Left renal pelvis (tissue), 4 donors: ENCODE results near the gene FXYD1. TPM values are rescaled to one million over a fixed set of nuclear protein-coding genes. Genes with fewer than 3 reads are reported as not detected.

Source experiments
- DNase-seq, 4 donors: peaks; one replicate each; pipeline ENCODE4 v3.0.0-alpha.2; 2013; ENCODE audit warnings: low read depth in 4 of 4, low spot score in 3 of 4
- polyA plus RNA-seq, 4 donors: library from polyadenylated mRNA; unstranded; fragments of 120-200 nt; gene quantifications; one replicate each; pipeline ENCODE4 v1.2.1, GENCODE V29; 2013; ENCODE audit not compliant: insufficient read length in 4 of 4

The FXYD1 gene
- polyA plus RNA-seq, 4 donors = 22.3 to 73.8 (median 27.2) TPM

DNA sequence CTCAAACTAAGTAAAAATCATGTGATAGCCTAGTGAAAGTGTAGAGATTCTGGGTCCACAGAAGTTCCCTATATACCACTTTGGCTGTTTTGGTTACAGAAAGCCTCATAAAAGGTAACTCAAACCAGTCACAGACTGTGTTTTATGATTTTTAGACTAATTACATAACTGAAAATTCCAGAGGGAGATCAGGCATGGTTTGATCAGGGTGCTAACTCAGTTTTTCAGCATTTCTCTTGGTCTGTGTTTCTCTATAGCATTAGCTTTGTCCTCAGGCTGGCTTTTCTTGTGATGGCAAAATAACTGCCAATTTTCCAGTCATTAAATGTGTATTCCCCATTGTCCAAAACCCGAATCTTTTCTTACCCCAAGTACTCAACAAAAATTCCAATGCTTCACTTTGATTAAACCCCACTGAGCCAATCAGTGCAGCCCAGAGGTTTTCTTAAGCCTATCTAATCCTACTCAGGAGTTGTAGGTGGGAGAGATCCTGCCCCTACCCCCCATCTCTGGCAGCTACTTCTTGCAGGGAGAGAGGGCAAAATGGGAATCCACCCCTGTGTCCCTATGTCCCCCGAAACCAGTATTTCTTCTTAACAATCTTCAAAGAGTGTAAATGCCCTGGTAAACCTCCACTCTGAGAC lies 31.6 kb upstream of the FXYD1 start:
- no peak for DNase-seq

DNA sequence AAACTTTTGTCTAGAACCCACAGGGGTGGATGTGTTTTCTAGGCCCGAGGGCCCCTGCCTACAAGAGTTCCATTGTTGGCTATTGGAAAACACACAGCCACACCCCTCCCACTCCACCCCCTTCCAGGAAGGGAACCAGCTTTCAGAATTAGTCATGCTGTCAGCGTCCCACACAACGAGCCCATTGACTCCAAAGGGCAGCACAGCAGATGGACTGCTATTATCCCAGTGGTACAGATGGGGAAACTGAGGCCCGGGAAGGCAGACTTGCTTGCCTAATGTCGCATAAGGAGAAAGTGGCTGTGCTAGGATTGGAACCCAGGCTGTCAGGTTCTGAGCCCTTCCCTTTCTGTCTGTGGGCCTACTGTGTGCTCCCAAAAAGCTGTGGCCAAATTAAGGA lies 31.1 kb upstream of the FXYD1 start:
- DNase-seq = no peak

DNA sequence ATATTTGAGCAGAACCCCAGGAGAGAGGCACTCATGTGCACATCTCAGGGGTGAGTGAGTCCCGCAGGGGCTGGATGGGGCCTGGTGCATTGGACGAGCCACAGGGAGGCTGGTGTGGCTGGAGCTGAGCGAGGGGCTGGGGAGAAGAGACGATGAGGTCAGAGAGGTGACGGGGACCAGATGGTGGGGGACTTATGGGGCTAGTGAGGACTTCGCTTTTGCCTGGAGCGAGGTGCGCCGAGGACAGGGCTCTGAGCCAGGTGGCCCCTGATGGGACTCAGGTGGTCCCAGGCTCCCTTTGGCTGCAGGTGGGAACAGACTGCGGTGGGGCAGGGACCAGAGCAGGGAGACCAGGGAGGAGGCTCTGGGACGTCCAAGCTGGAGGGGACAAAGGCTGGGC lies 29.9 kb upstream of the FXYD1 start:
- no peak for DNase-seq

DNA sequence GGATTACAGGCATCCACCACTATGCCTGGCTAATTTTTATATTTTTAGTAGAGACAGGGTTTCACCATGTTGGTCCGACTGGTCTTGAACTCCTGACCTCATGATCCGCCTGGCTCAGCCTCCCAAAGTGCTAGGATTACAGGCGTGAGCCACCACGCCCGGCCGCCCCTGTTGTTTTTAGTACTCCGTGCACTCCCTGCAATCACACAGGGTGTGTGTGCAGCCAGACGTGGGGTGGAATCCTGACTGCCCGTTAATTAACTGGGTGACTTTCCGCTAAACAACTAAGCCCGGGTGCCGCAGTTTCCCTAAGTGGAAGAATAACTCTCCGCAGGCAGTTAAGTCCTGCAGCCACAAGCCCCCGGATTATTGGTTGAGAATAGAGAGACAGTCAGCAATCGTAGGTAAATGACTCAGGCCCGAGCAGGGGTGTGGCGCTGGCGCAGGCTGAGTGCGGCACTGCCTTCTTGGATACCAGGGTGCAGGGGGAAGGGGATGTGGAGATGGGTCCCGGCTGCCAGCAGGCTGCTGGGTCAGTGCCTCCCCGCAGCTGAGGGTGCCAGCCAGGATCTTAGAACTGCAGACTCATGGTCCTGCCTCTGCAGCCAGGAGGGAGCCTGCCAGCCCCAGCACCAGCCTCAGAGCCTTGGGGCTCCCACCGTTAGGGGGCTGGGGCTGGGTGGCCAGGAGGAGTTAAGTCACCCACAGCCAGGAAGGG lies 29.1 kb upstream of the FXYD1 start:
- DNase-seq = no peak

DNA sequence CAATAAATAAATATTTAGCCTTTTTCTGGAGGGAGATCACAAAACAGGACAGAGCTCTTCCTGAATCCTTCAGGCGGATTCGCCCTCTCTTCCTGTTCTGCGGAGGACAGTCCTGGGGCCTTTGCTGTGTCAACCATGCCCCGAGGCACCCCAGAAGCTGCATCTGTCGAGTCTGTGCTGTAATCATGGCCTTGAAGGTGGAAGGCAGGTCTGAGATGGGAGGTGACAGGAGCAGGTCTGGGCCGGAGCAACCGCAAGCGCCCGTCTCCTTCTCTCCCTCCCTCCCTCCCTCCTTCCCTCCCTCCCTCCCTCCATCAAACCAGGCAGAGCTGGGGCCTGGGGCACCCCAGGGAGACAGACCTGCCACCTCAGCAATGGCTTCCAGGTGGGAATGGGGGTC lies 27.6 kb upstream of the FXYD1 start:
- DNase-seq = no peak

DNA sequence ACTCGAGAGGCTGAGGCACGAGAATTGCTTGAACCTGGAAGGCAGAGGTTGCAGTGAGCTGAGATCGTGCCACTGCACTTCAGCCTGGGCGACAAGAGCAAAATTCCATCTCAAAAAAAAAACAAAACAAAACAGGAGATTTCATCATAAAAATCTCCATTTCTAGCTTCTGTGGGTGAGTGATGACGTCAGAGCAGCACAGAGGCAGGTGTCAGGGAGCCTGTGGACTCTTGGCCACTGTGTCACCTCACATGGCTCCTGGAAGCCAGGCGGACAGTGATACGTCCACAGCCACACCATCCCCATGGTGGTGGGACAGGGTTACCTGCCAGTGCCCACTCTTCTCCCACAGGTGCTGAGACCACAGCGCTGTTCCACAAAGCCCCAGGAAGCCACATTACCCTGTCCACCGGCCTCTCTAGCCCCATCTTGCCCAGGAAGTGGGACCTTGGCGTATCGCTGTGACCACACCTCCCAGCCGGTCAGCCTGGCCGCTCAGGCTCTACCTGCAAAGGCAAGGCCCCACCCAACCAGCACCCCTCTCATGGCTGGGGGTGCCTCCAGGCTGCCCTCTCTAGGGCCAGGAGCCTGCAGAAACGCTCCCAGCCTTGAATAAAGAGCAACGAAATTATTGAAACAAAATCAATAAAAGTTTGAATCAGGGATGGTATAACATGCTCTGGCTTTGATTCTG lies 25.5 kb upstream of the FXYD1 start:
- no peak for DNase-seq

DNA sequence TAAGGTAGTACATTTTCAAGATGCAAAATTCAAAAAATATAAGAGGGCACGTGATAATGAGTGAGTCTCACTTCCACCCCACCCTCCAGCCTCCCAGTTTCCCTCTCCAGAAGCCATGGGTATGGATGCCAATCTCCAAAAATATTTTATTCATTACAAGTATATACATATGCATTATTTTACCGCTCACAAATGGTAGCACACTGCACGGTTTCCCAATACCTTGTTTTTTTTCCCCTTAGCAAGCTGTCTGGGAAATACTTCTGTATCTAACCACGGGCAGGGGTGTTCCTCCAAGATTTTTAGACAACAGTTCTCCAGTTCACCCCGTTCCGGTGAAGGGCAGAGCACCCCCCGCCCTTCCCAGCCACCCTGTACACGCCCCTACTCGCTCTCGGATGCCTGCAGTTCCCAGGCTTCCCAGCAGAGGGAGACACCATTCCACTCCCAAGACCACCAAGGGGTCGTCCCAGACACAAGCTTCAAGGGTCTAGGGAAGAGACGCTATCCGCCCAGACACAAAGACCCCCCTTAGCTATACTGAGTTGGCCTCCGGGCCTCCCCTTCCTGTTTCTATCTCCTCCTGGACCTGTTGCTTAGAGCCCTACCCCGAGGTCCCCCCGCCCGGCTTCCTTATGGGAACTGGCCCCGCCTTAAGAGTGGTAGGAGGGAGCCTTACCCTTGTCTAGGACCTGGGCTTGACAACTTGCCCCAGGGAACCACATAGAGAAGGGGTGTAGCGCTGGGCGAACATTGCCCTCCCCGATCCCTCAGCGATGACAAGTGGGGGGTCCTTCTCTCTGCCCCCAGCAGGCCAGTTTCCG lies 24.1 kb upstream of the FXYD1 start:
- peak; percentile 53 to 68 (median 65) for DNase-seq

DNA sequence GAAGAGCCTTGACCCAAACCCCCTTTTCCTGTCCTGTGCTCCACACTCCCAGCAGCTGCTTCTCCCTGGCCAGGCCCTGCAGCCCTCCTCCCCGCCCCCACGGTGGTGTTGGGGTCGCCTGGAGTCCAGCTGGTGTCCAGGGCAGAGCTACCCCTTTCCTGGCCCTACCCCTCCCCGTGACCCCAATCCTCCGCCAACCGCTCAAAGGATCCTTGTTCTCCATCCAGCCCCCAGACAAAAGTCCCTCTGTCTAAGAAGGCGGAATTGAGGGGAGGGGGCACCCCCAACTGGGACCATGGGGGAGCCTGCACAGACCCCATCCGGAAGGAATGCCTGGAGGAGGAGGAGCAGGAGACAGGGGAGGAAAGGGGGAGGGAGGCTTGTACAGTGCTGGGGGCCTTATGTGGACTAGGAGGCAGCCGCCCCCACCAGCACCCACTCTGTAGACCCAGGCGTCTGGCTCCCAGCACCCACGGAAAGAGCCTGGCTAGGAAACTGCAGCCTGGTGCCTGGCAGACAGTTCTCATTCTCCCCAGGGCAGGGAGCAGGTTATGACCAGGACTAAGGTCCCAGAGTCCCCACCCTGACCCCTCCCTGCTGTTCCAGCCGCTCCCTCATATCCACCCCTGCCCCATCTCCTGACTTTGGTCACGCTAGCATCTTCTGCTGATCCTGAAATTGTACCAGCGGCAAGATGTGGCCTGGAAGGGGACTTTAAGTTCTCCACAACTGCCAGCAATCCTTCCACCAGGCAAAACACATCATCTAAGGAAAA lies 23.3 kb upstream of the FXYD1 start, which contains the start of gene FXYD3:
FXYD3 (plus strand) TSS at position 647 of the 775 bp plus-strand sequence. CDS start 3,554 bp downstream, outside the sequence.
- DNase-seq = no peak

DNA sequence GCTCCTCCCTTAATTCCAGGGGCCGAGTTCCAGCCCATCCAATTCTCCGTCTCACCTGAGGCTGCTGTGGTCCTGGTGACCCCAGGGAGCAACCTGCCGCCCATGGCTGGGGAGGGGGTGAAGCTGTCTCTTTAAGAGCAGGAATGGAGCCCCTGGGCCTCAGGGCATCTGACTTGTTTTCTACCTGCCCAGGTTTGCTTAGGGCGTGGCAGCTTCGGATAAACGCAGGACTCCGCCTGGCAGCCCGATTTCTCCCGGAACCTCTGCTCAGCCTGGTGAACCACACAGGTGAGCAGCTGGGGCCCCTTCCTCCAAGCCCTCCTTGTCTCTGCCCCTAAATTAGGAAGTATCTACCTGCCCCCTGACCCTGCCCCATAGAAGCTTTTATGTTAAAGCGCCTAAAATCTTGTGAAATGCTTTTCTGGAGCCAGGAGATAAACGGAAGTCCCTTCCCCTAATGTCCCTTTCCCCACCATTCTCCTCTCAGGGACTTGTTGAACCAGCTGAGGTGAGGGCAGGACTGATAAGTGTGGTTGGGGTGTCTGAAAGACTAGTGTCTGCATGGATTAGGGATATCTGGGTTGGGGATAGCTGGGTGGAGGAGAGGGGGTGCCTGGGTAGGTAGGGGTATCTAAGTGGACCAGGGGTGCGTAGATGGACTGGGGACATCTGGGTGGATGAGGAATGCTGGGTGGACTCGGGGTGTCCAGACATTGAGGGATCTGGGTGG lies 22.4 kb upstream of the FXYD1 start:
- no peak for DNase-seq

DNA sequence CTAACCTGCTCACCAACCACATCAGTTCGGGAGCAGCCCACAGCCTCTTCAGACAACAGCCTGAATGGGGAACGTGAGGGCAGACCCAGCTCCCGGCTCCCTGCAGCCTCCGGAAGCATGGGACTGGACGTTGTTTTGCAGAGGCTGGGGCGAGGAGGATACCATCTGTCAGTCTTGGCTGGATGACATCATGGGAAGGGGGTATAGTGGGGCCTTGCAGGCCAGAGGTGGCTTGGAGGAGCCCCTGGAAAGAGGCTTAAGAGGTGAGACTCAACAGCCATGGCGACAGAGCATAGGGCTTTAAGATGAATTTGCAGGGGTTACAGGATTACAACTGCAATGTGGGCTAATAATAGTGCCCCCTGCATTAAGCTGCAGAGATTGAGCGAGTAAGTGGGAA lies 21.5 kb upstream of the FXYD1 start:
- DNase-seq = no peak

DNA sequence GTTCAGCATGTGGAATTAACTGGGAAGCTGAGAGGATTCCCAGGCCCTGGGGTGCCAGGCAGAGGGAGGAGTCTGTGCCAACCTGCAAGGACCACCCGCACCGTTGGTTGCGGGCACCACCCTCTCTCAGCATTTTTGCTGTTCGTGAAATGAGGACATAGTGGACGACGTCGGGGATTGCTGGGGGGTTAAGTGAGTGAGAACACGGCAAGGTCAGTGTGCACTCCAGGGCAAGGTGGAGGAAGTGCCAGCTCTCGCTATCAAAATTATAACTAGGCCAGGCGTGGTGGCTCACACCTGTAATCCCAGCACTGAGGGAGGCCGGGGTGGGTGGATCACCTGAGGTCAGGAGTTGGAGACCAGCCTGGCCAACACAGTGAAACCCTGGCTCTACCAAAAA lies 20.8 kb upstream of the FXYD1 start:
- no peak for DNase-seq

DNA sequence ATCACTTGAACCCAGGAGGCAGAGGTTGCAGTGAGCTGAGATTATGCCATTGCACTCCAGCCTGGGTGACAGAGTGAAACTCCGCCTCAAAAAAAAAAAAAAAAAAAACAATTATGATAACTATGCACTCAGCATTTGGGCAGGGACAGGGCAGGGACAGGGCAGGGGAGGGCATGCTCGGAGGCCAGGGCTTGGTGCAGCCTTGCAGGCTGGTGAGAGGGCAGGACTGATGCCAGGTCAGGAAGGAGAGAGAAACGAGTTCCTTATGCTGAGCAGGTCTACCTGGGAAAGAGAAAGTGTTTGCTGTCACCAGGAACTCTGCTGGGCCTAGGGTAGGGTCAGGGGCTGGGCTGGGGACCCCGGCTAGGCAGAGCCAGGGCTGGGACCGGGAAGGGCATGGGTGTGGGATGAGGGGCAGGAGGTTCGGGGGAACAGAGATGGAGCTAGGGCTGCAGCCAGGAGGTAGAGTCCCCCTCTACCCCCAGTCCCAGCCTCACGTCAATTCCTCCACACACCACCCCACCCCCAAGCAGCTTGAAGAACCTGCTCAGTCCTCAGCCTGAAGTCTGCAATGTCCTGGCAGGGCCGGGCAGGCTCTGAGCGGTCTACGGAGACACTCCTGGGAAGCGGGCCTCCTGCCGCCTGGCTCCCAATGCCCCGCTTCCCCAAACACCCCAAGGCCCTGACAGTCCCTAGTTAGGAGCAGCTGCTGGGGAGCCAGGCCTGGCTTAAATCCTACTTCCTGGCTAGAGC lies 20.2 kb upstream of the FXYD1 start:
- DNase-seq = no peak

DNA sequence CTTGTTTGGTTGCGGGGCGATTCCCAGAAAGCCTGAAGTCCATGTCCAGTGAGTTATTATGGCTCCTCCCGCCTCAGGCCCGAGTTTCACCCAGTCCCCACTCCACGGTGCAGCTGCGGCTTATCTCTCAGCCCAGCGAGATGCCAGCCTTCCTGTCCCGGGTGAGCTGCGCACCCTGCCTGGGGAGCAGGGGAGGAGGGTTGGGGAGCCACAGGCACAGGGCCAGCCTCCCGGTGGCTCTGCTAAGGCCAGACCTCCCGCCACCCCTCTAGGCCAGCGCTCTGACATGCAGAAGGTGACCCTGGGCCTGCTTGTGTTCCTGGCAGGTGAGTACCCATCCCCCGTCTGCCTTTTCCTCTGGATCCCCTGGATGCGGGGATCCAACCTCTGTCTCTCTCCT lies 19.5 kb upstream of the FXYD1 start:
- no peak for DNase-seq

DNA sequence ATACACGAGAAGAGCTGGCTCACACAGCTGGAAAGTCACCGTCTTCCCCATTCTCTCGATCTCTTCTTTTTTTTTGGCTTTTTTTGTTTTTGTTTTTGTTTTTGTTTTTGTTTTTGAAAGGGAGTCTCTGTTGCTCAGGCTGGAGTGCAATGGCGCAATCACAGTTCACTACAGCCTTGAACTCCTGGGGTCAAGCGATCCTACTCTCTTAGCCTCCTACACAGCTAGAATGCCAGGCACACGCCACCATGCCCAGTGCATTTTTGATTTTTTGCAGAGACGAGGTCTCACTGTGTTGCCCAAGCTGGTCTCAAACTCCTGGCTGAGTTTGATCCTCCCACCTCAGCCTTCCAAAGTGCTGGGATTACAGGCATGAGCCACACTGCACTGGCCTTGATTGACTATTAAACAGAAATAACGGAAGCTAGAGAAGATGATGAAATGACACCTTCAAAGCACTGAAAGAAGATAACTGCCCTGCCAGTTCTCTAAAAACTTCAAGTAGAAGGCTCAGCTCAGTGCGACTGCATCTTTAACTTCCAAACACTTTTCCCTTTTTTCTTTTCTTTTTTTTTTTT lies 19.0 kb upstream of the FXYD1 start:
- DNase-seq = no peak

DNA sequence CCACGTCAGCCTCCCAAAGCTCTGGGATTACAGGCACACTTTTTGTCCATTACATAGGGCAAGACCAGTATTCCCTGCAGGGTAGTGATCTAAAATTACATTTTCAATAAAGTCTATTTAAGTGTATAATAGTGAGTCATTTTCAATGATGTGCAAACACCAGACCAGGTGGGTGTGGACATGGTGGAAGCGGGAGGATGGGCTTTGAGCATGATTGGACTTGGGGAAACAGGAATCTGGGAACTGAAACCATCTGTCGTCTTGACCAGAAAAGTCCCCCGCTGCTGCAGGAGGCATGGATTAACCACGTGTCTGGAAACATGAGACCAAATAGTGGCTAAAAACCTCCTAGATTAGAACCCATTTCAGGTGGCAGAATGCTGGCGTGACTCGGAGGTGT lies 18.1 kb upstream of the FXYD1 start:
- DNase-seq = no peak

DNA sequence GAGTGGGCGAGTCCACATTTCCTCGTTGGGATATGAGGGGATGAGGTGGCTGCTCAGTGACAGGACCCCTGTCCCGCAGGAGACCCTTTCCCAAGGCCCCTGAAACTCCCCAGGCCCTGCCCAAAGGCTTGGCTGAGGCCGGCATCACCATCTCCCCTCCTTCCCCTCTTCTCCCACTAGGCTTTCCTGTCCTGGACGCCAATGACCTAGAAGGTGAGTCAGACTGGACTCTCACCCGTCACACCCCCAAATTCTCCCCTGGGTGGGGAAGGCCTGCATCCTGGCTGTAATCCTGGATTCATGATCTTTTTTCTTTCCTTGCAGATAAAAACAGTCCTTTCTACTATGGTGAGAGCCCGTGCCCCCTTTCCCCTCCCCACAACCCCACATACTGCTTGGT lies 17.7 kb upstream of the FXYD1 start:
- no peak for DNase-seq

DNA sequence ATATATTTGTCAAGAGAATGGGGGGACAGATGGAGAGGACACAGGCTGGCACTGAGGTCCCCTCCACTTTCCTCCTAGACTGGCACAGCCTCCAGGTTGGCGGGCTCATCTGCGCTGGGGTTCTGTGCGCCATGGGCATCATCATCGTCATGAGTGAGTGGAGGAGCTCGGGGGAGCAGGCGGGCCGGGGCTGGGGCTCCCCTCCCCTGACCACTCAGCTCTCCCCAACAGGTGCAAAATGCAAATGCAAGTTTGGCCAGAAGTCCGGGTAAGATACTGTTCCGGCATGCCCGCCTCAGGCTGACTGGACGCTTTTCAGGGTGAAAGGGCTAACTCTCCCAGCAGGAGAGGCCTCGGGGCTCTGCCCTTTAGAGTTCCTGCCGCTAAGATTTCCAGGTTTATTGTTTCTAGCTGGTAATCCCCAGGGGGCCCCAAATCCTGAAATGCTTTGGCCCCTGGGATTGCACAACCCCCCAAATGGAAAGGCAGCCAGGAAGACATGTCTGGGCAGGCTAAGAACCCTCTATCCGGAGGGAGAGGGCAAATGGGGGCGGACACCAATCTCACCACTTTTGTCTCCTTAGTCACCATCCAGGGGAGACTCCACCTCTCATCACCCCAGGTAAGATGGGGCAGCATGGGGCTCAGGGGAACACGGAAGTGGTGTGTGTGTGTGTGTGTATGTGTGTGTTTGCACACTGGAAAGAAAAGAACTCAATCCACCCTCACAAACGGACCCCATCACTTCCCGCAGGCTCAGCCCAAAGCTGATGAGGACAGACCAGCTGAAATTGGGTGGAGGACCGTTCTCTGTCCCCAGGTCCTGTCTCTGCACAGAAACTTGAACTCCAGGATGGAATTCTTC lies 15.7 kb upstream of the FXYD1 start:
- no peak for DNase-seq

DNA sequence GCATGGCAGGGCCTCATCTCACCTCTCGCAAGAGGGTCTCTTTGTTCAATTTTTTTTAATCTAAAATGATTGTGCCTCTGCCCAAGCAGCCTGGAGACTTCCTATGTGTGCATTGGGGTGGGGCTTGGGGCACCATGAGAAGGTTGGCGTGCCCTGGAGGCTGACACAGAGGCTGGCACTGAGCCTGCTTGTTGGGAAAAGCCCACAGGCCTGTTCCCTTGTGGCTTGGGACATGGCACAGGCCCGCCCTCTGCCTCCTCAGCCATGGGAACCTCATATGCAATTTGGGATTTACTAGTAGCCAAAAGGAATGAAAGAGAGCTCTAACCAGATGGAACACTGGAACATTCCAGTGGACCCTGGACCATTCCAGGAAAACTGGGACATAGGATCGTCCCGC lies 15.1 kb upstream of the FXYD1 start:
- DNase-seq = no peak
